ENCODE measurements around the gene RORC. TPM values are rescaled to one million over a fixed set of nuclear protein-coding genes. Genes with fewer than 3 reads are reported as not detected.
A peak's percentile ranks its signal among the peaks of the same experiment; 100 is the strongest.
"Not testable (repeated sequence)": the region's sequence is repeated elsewhere in the genome, so short reads cannot be mapped to it uniquely, and the experiment has no call there.

Gene RORC
- total and polyA plus RNA-seq, 4 donors, result 0.10 to 1.6 (median 0.24) TPM; not detected in 1

DNA sequence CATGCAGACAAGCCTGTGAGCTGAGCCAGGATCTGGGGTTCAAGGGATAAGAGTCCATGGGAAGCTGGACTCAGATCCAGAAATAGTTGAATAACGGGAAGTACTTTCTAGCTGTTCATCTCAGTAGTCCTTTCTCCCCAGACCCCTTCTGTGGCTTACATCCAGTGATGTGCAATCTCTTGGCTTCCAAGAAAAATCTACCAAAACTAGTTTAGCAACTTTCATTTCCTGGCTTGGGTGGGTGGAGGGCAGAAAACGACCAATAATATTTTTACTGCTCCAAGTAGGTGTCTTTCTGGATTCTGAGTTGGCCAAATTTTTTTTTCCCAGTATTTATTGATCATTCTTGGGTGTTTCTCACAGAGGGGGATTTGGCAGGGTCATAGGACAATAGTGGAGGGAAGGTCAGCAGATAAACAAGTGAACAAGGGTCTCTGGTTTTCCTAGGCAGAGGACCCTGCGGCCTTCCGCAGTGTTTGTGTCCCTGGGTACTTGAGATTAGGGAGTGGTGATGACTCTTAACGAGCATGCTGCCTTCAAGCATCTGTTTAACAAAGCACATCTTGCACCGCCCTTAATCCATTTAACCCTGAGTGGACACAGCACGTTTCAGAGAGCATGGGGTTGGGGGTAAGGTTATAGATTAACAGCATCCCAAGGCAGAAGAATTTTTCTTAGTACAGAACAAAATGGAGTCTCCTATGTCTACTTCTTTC is 63.1 kb downstream of the RORC start:
- H3K27me3 ChIP-seq (ENCODE audit: control insufficient read depth in 1 of 2, insufficient read depth in 2 of 2, low read length in 1 of 2); H3K9me3 ChIP-seq (ENCODE audit: control insufficient read depth, low read length); DNase-seq; H3K27ac ChIP-seq (ENCODE audit: low read depth in 1 of 2, low read length in 2 of 2); H3K36me3 ChIP-seq (ENCODE audit: control insufficient read depth in 1 of 2, insufficient read depth in 2 of 2, low read length in 1 of 2); intact Hi-C loops (cut with DNase I); ATAC-seq (ENCODE audit: low FRiP score); H3K4me3 ChIP-seq (ENCODE audit: low read length in 2 of 2); H3K4me1 ChIP-seq (ENCODE audit: control insufficient read depth in 1 of 2, insufficient read depth in 2 of 2, low read length in 2 of 2): not testable (repeated sequence)
- 70% methylated on average over 2 of the region's 7 CpGs for WGBS, 2 donors

DNA sequence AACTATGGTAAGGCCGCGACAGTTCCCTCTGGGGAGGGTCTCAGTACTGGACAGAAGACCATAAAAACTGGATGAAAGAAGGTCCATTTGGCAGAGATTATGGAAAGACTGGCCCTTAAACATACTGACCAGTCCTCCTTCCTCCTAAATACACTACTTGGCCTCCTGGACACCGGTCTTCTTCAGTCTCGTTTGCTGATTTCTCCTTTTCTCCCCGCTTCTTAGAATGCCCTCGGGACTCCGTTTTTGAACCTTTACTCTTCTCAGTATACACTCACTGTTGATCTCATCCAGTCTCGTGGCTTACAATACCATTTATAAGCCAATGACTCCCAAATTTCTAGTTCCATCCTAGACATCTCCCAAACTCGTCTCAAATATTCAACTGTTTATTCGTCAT is 67.6 kb downstream of the RORC start:
- peak overlapping the region; percentile 16 to 95 for H3K27ac ChIP-seq (ENCODE audit: low read depth in 1 of 2, low read length in 2 of 2)
- H3K27me3 ChIP-seq (ENCODE audit: control insufficient read depth in 1 of 2, insufficient read depth in 2 of 2, low read length in 1 of 2), result no peaks in the 10 kb centered on the region
- ATAC-seq (ENCODE audit: low FRiP score) (no peak), DNase-seq (no peak)
- H3K4me1 ChIP-seq (ENCODE audit: control insufficient read depth in 1 of 2, insufficient read depth in 2 of 2, low read length in 2 of 2), result peaks cover 0 to 2% of the 10 kb centered on the region in 2 donors
- H3K9me3 ChIP-seq (ENCODE audit: control insufficient read depth, low read length), result no peaks in the 10 kb centered on the region
- no peaks in the 10 kb centered on the region for H3K36me3 ChIP-seq (ENCODE audit: control insufficient read depth in 1 of 2, insufficient read depth in 2 of 2, low read length in 1 of 2)
- WGBS, 2 donors, result 43 to 54% methylated on average over 10 of the region's 10 CpGs
- H3K4me3 ChIP-seq (ENCODE audit: low read length in 2 of 2), result peak overlapping the region; percentile 68 to 72
- intact Hi-C loops (cut with DNase I), result no loop called here

DNA sequence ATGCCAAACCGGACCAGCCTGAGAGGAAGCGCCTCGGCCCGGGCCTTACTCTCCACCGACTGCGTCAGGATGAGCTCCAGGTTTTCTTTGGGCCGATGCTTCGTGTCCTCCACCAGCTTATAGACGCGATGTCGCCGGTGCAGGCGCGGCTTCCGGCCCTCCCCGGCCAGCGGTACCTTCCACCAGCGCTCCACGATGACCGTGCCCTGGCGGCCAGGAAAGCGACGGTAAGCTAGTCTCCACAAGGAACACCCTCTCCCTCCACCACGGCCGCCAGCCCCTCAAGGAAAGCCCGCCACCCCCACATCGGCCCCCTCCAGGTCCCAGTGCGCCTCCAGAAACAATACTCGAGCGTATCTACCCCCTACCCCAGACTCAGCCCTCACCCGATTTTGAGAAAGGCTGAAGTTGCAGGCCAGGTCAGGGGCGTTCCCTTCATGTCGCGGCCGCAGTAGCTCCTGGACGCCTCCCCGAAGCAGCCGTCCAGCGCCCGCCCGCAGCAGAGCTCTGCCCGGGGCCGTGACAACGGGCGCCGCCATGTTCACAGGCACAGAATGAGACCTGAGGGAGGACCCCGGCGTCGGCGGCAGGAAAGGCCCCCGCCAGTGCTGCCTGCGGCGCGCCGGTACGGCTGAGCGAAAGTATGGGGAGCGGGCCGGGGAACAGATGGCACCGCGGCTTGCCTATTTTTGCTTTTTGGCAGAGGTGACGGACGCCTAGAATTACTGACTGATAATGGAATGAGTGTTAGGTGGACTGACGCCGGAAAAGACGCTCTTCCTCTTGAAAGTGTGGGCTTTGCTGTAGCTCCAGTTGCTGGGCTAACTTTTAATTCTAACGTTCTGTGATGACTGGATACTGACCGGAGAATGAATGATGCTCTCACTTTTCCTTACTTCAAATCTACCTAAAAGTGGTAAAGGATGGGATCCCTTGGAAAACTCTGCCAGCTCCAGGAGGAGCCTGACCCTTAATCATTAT is 68.4 kb downstream of the RORC start, which contains the start of gene MRPL9:
TSS of gene MRPL9 (minus strand) at position 556 of the 981 bp plus-strand sequence. CDS start at position 539, 17 bp downstream.
- peak within 1 kb of the TSS; percentile 68 to 72 for H3K4me3 ChIP-seq (ENCODE audit: low read length in 2 of 2)
- no peaks in the 10 kb centered on the region for H3K9me3 ChIP-seq (ENCODE audit: control insufficient read depth, low read length)
- WGBS, 2 donors, result 0% methylated on average over 68 of the region's 68 CpGs
- ATAC-seq (ENCODE audit: low FRiP score), result peak; percentile 97
- DNase-seq, result peak; percentile 86 to 94
- H3K27me3 ChIP-seq (ENCODE audit: control insufficient read depth in 1 of 2, insufficient read depth in 2 of 2, low read length in 1 of 2), result no peaks in the 10 kb centered on the region
- intact Hi-C loops (cut with DNase I), result no loop called here
- peak within 1 kb of the TSS; percentile 49 to 95 for H3K27ac ChIP-seq (ENCODE audit: low read depth in 1 of 2, low read length in 2 of 2)
- H3K4me1 ChIP-seq (ENCODE audit: control insufficient read depth in 1 of 2, insufficient read depth in 2 of 2, low read length in 2 of 2), result peaks cover 0 to 2% of the 10 kb centered on the region in 2 donors
- peaks cover 0 to under 1% of the 10 kb centered on the region in 2 donors for H3K36me3 ChIP-seq (ENCODE audit: control insufficient read depth in 1 of 2, insufficient read depth in 2 of 2, low read length in 1 of 2)

DNA sequence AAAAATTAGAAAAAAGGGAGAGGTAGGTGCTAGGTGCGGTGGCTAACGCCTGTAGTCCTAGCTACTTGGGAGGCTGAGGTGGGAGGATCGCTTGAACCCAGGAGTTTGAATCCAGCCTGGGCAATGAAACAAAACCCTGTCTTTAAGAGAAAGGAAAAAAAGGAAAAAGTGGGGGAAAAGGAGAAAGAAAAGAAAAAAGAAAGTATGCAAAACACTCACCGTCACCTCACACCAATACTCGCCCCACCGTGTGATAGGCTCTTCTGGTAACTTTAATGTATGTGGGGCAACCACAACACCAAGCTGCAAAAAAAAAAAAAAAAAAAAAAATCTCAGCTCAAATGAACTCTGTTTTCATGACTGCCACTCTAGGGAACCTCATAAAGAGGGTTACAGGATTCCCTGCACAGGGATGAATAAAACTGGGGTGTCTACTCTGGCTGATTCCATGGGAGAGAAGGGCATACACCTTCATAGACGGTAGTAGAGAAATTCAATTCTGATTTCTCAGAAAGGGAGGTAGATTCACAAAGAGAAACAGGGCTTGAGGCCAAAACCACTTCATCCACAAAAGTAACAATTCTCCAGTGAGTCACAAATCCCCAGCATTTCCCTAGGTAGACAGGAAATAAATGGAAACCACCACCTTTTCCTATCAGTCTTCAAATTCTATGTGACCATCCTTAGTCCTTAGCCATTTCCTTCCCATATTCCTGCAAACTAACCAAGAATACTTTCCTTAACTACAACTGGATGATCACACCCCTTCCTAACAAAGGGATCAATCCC is 70.8 kb downstream of the RORC start:
- WGBS, 2 donors, result 75 to 96% methylated on average over 7 of the region's 7 CpGs
- H3K36me3 ChIP-seq (ENCODE audit: control insufficient read depth in 1 of 2, insufficient read depth in 2 of 2, low read length in 1 of 2), result peaks cover 0 to 2% of the 10 kb centered on the region in 2 donors

DNA sequence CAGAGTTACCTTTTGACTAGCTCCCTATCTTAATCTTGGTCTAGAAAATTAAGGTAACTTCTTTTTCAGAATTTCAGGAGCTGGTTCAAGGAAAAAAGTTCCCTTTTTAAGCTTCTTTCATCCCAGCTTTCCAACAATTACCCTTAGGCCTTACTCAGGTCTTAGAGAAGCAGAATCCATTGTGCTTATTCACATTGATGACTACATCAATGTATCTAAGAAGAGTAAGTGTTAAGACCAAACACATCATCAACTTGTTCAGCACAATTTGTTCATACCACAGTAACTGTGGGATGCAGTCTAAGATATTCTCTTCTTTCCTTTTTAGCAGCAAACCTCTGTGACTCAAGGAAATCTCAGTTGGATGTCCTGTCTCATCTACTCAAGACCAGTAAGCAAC is 72.4 kb downstream of the RORC start:
- Histone ChIP-seq H3K4me3 (ENCODE audit: low read length in 2 of 2) (no peak overlapping the region), H3K27ac (ENCODE audit: low read depth in 1 of 2, low read length in 2 of 2) (no peak overlapping the region), H3K4me1 (ENCODE audit: control insufficient read depth in 1 of 2, insufficient read depth in 2 of 2, low read length in 2 of 2) (peaks cover 0 to 2% of the 10 kb centered on the region in 2 donors), H3K36me3 (ENCODE audit: control insufficient read depth in 1 of 2, insufficient read depth in 2 of 2, low read length in 1 of 2) (peaks cover 0 to 2% of the 10 kb centered on the region in 2 donors), H3K9me3 (ENCODE audit: control insufficient read depth, low read length) (no peaks in the 10 kb centered on the region), H3K27me3 (ENCODE audit: control insufficient read depth in 1 of 2, insufficient read depth in 2 of 2, low read length in 1 of 2) (no peaks in the 10 kb centered on the region)
- DNase-seq (no peak), ATAC-seq (ENCODE audit: low FRiP score) (no peak)
- intact Hi-C loops (cut with DNase I), result no loop called here

More for the DNA sequence above, 70.8 kb downstream of the RORC start:
- Histone ChIP-seq H3K9me3 (ENCODE audit: control insufficient read depth, low read length) (no peaks in the 10 kb centered on the region), H3K27ac (ENCODE audit: low read depth in 1 of 2, low read length in 2 of 2) (no peak overlapping the region), H3K4me1 (ENCODE audit: control insufficient read depth in 1 of 2, insufficient read depth in 2 of 2, low read length in 2 of 2) (peaks cover 0 to 2% of the 10 kb centered on the region in 2 donors), H3K4me3 (ENCODE audit: low read length in 2 of 2) (no peak overlapping the region), H3K27me3 (ENCODE audit: control insufficient read depth in 1 of 2, insufficient read depth in 2 of 2, low read length in 1 of 2) (no peaks in the 10 kb centered on the region)
- intact Hi-C loops (cut with DNase I), result no loop called here
- no peak for ATAC-seq (ENCODE audit: low FRiP score)
- no peak for DNase-seq

DNA sequence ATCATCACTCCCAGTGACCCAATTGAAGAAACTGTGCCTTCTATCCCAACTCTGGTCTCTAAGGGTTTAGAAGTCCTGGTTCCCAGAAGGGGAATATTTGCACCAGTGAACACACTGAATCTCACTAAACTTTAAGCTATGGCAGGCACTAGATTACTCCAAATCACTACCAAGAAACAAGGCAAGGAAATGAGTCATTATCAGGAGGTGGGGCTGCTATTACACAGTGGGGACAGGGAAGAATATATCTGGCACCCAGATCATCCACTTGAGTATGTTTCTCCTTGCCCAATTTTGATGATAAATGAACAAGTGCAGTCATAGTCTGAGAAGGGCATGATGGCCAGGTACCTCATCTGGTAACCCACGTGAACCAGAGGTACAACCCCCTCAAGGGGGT is 75.3 kb downstream of the RORC start:
- peaks cover 0 to 2% of the 10 kb centered on the region in 2 donors for H3K36me3 ChIP-seq (ENCODE audit: control insufficient read depth in 1 of 2, insufficient read depth in 2 of 2, low read length in 1 of 2)

More for the DNA sequence above, 75.3 kb downstream of the RORC start:
- Histone ChIP-seq H3K27ac (ENCODE audit: low read depth in 1 of 2, low read length in 2 of 2) (no peak overlapping the region), H3K27me3 (ENCODE audit: control insufficient read depth in 1 of 2, insufficient read depth in 2 of 2, low read length in 1 of 2) (no peaks in the 10 kb centered on the region), H3K4me3 (ENCODE audit: low read length in 2 of 2) (no peak overlapping the region), H3K4me1 (ENCODE audit: control insufficient read depth in 1 of 2, insufficient read depth in 2 of 2, low read length in 2 of 2) (no peaks in the 10 kb centered on the region), H3K9me3 (ENCODE audit: control insufficient read depth, low read length) (no peaks in the 10 kb centered on the region)
- intact Hi-C loops (cut with DNase I), result no loop called here
- no peak for ATAC-seq (ENCODE audit: low FRiP score)
- 47 to 68% methylated on average over 1 of the region's 1 CpG for WGBS, 2 donors
- DNase-seq, result no peak

All from aorta (tissue), 5 donors.